Loucy (cell line): ENCODE data around the gene TMEM131.

Source experiments
- EZH2phosphoT487 ChIP-seq: fragments of 200-600 bp; IDR thresholded peaks from 2 replicates; pipeline ENCODE4 v1.6.1; 2018; ENCODE audit warnings: antibody characterized with exemption, mild to moderate bottlenecking, moderate library complexity, borderline replicate concordance
- TF ChIP-seq, protein P1 (sequence below): fragments of 200-600 bp; sonication (generic); conservative IDR thresholded peaks from 2 replicates; pipeline ENCODE4 v1.5.1; 2014; ENCODE audit warnings: mild to moderate bottlenecking, antibody characterized with exemption, low read length

DNA sequence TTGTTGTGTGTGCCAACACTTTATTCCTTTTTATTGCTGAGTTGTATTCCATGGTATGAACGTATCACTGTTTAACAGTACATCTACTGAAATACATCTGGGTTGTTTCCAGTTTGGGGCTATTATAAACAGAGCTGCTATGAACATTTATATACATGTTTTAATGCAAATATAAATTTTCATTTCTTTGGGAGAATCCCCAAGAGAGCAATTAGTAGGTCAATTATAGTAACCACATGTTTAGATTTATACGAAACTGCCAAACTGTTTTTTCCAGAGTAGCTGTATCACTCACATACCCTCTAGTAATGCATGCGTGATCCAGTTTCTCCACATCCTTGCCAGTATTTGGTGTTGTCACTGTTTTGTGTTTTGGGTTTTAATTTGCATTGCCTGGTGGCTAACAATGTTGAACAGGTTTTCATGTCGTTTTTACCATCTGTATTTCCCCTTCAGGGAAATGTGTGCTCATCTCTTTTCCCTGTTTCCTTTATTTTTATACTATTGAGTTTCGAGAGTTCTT is 81.0 kb downstream of the TMEM131 start:
- TF ChIP-seq, protein P1, sequence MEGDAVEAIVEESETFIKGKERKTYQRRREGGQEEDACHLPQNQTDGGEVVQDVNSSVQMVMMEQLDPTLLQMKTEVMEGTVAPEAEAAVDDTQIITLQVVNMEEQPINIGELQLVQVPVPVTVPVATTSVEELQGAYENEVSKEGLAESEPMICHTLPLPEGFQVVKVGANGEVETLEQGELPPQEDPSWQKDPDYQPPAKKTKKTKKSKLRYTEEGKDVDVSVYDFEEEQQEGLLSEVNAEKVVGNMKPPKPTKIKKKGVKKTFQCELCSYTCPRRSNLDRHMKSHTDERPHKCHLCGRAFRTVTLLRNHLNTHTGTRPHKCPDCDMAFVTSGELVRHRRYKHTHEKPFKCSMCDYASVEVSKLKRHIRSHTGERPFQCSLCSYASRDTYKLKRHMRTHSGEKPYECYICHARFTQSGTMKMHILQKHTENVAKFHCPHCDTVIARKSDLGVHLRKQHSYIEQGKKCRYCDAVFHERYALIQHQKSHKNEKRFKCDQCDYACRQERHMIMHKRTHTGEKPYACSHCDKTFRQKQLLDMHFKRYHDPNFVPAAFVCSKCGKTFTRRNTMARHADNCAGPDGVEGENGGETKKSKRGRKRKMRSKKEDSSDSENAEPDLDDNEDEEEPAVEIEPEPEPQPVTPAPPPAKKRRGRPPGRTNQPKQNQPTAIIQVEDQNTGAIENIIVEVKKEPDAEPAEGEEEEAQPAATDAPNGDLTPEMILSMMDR, result no peak
- no peak for TF ChIP-seq EZH2phosphoT487
